ENCODE results near the gene PALM3. TPM values are rescaled to one million over a fixed set of nuclear protein-coding genes. Genes with fewer than 3 reads are reported as not detected.

Gene PALM3
- polyA plus RNA-seq, 3 donors = 22.7 to 30.3 (median 23.0) TPM

GRCh38 chr19:14004619-14005348, 57.1 kb downstream of the PALM3 start:
- DNase-seq = no peak

Other genes with a start within 250 kb of the PALM3 start
- gene NANOS3, start 184.9 kb downstream of the PALM3 start, polyA plus RNA-seq (ENCODE audit: insufficient read length in 3 of 3) = 1 to 10 TPM; 1.6 to 2.5 (median 1.6) TPM
- 1 to 10 TPM; 6.3 to 9.9 (median 7.1) TPM for gene BRME1, start 156.0 kb downstream of the PALM3 start, polyA plus RNA-seq (ENCODE audit: insufficient read length in 3 of 3)
- gene CC2D1A, start 155.9 kb downstream of the PALM3 start, polyA plus RNA-seq (ENCODE audit: insufficient read length in 3 of 3) = 10 to 100 TPM; 27.6 to 37.7 (median 34.7) TPM
- 1 to 10 TPM in 2 of 3 donors, under 1 TPM in 1; 0.97 to 1.5 (median 1.4) TPM for gene PODNL1, start 123.7 kb downstream of the PALM3 start, polyA plus RNA-seq (ENCODE audit: insufficient read length in 3 of 3)
- 10 to 100 TPM; 37.6 to 45.2 (median 40.6) TPM for gene DCAF15, start 109.6 kb downstream of the PALM3 start, polyA plus RNA-seq (ENCODE audit: insufficient read length in 3 of 3)
- gene RFX1, start 55.8 kb downstream of the PALM3 start, polyA plus RNA-seq (ENCODE audit: insufficient read length in 3 of 3) = 10 to 100 TPM; 14.5 to 17.0 (median 15.3) TPM
- gene RLN3, start 33.9 kb downstream of the PALM3 start, polyA plus RNA-seq (ENCODE audit: insufficient read length in 3 of 3) = not detected
- 1 to 10 TPM; 6.5 to 7.6 (median 6.5) TPM for gene IL27RA, start 30.3 kb downstream of the PALM3 start, polyA plus RNA-seq (ENCODE audit: insufficient read length in 3 of 3)
- gene MISP3, start 10.7 kb upstream of the PALM3 start, polyA plus RNA-seq (ENCODE audit: insufficient read length in 3 of 3) = 1 to 10 TPM; 7.9 to 8.7 (median 8.2) TPM
- under 1 TPM in 1 of 3 donors, not detected in 2; 0.10 TPM for gene C19orf67, start 23.7 kb upstream of the PALM3 start, polyA plus RNA-seq (ENCODE audit: insufficient read length in 3 of 3)
- gene SAMD1, start 28.7 kb upstream of the PALM3 start, polyA plus RNA-seq (ENCODE audit: insufficient read length in 3 of 3) = 10 to 100 TPM; 38.3 to 61.6 (median 47.8) TPM
- 100 to 1,000 TPM in 1 of 3 donors, 10 to 100 TPM in 2; 80.0 to 103 (median 87.6) TPM for gene PRKACA, start 55.7 kb upstream of the PALM3 start, polyA plus RNA-seq (ENCODE audit: insufficient read length in 3 of 3)
- 10 to 100 TPM; 17.0 to 22.4 (median 20.3) TPM for gene ASF1B, start 74.5 kb upstream of the PALM3 start, polyA plus RNA-seq (ENCODE audit: insufficient read length in 3 of 3)
- 10 to 100 TPM; 41.5 to 51.7 (median 45.3) TPM for gene ADGRL1, start 144.1 kb upstream of the PALM3 start, polyA plus RNA-seq (ENCODE audit: insufficient read length in 3 of 3)

Measured in renal pelvis (tissue), 4 donors.